NCI-H748 (cell line): ENCODE results near the gene CABP7.

Experiments used
- DNase-seq: peaks from one replicate; lab custom pipeline; 2025; ENCODE audit not compliant: unreplicated experiment; lab: John Stamatoyannopoulos, UW

The CABP7 gene

GRCh38 chr22:29719899-29720645 is at the start of gene CABP7:
Gene CABP7 (plus strand): TSS chr22:29720003. CDS start chr22:29720425, 422 bp downstream.
- peak; percentile 26 for DNase-seq

- DNase-seq, result peak; percentile 21
These were observed 49.2 kb upstream of the CABP7 start for GRCh38 chr22:29670626-29671025.

- DNase-seq, result no peak
These were observed 46.3 kb upstream of the CABP7 start for GRCh38 chr22:29673361-29674066.

GRCh38 chr22:29674121-29674520 is 45.7 kb upstream of the CABP7 start:
- no peak for DNase-seq

GRCh38 chr22:29679316-29679715 is 40.5 kb upstream of the CABP7 start:
- DNase-seq, result no peak

- DNase-seq, result no peak
These were observed 36.3 kb upstream of the CABP7 start for GRCh38 chr22:29683536-29683935.

- no peak for DNase-seq
These were observed 35.6 kb upstream of the CABP7 start for GRCh38 chr22:29684244-29684643.

- DNase-seq, result no peak
These were observed 30.5 kb upstream of the CABP7 start for GRCh38 chr22:29689206-29689879.

- DNase-seq, result peak; percentile 41
These were observed 30.0 kb upstream of the CABP7 start for GRCh38 chr22:29689880-29690213.

- no peak for DNase-seq
These were observed 29.3 kb upstream of the CABP7 start for GRCh38 chr22:29690476-29690875.

- peak; percentile 86 for DNase-seq
These were observed 28.0 kb upstream of the CABP7 start for GRCh38 chr22:29691636-29692326.

- DNase-seq, result no peak
These were observed 27.5 kb upstream of the CABP7 start for GRCh38 chr22:29692327-29692640.

- DNase-seq, result no peak
These were observed 26.6 kb upstream of the CABP7 start for GRCh38 chr22:29693161-29693560.

- DNase-seq, result no peak
These were observed 26.1 kb upstream of the CABP7 start for GRCh38 chr22:29693671-29694070.

GRCh38 chr22:29695129-29695926 is 24.5 kb upstream of the CABP7 start:
- no peak for DNase-seq

GRCh38 chr22:29697853-29698598 is 21.8 kb upstream of the CABP7 start:
- DNase-seq, result no peak

GRCh38 chr22:29700206-29700899 is 19.4 kb upstream of the CABP7 start:
- DNase-seq, result no peak

GRCh38 chr22:29700900-29701154 is 19.0 kb upstream of the CABP7 start:
- DNase-seq, result no peak

GRCh38 chr22:29701155-29701999 is 18.4 kb upstream of the CABP7 start:
- peak; percentile 79 for DNase-seq
